Neural cell (in vitro differentiated cells): ENCODE results near the gene APCDD1. TPM values are rescaled to one million over a fixed set of nuclear protein-coding genes. Genes with fewer than 3 reads are reported as not detected.

Experiments used
- H2AFZ ChIP-seq: fragments of 200-600, 300-800 bp; sonication (generic), shearing (Covaris generic); 2 replicates; pipeline ENCODE4 v1.6.0; 2014; ENCODE audit warnings: low read depth, mild to moderate bottlenecking, antibody characterized with exemption, low read length, moderate library complexity
- H3F3A ChIP-seq: fragments of 200-600 bp; shearing (Covaris generic); 2 replicates; pipeline ENCODE4 v1.6.1; 2016; ENCODE audit warnings: mild to moderate bottlenecking, moderate library complexity, mixed read lengths, antibody characterized with exemption, low read length; ENCODE audit not compliant: insufficient read depth, poor library complexity, severe bottlenecking
- H3K27ac ChIP-seq: fragments of 200-600, 300-800 bp; sonication (generic), shearing (Covaris generic); 2 replicates; pipeline ENCODE4 v1.5.1; 2014; ENCODE audit warnings: mild to moderate bottlenecking, low read length, moderate library complexity
- H3K27me3 ChIP-seq: fragments of 300-800, 200-600 bp; sonication (generic), shearing (Covaris generic); 2 replicates; pipeline ENCODE4 v1.6.0; 2014; ENCODE audit warnings: mild to moderate bottlenecking, low read depth, low read length, moderate library complexity; ENCODE audit not compliant: insufficient read depth
- H3K36me3 ChIP-seq: fragments of 300-800, 200-600 bp; sonication (generic), shearing (Covaris generic); 2 replicates; pipeline ENCODE4 v1.5.1; 2014; ENCODE audit warnings: mild to moderate bottlenecking, antibody characterized with exemption, low read length, moderate library complexity; ENCODE audit not compliant: insufficient read depth
- H3K4me2 ChIP-seq: fragments of 300-800, 200-600 bp; sonication (generic), shearing (Covaris generic); 2 replicates; pipeline ENCODE4 v1.6.0; 2014; ENCODE audit warnings: mild to moderate bottlenecking, low read length
- H3K4me3 ChIP-seq: fragments of 300-800, 200-600 bp; sonication (generic), shearing (Covaris generic); 2 replicates; pipeline ENCODE4 v1.5.1; 2014; ENCODE audit warnings: mild to moderate bottlenecking, low read length, moderate library complexity
- H3K79me2 ChIP-seq: fragments of 200-600 bp; shearing (Covaris generic); replicated peaks from 2 replicates; pipeline ENCODE4 v1.6.0; 2014; ENCODE audit warnings: mild to moderate bottlenecking, low read length, moderate library complexity; ENCODE audit not compliant: insufficient read depth
- H3K9ac ChIP-seq: fragments of 300-800, 200-600 bp; sonication (generic), shearing (Covaris generic); 2 replicates; pipeline ENCODE4 v1.6.1; 2016; ENCODE audit warnings: mild to moderate bottlenecking, low read length, mixed read lengths
- H3K9me2 ChIP-seq: fragments of 200-600 bp; shearing (Covaris generic); 2 replicates; pipeline ENCODE4 v1.6.1; 2016; ENCODE audit warnings: mild to moderate bottlenecking, low read length, mixed read lengths; ENCODE audit not compliant: insufficient read depth
- H3K9me3 ChIP-seq: fragments of 200-600, 300-800 bp; sonication (generic), shearing (Covaris generic); 2 replicates; pipeline ENCODE4 v1.6.1; 2016; ENCODE audit warnings: mild to moderate bottlenecking, mixed run types, low read length, moderate library complexity, mixed read lengths
- H4K20me1 ChIP-seq: fragments of 200-600 bp; shearing (Covaris generic); 2 replicates; pipeline ENCODE4 v1.6.1; 2016; ENCODE audit warnings: mild to moderate bottlenecking, mixed run types; ENCODE audit not compliant: insufficient read depth
- EP300 ChIP-seq: fragments of 450-650 bp; conservative IDR thresholded peaks from 2 replicates; pipeline ENCODE4 v1.6.1; 2014; ENCODE audit warnings: antibody characterized with exemption, mild to moderate bottlenecking, moderate library complexity; ENCODE audit not compliant: poor library complexity, severe bottlenecking
- EZH2 ChIP-seq: fragments of 200-600, 300-800 bp; shearing (Covaris generic), sonication (generic); IDR thresholded peaks from 2 replicates; pipeline ENCODE4 v1.6.1; 2014; ENCODE audit warnings: antibody characterized with exemption, low read length, borderline replicate concordance, mild to moderate bottlenecking; ENCODE audit not compliant: insufficient read depth, poor library complexity, severe bottlenecking
- MXI1 ChIP-seq: fragments of 450-650 bp; conservative IDR thresholded peaks from 2 replicates; pipeline ENCODE4 v1.6.1; 2014; ENCODE audit warnings: antibody characterized with exemption, mild to moderate bottlenecking; ENCODE audit not compliant: poor library complexity, severe bottlenecking
- POLR2AphosphoS5 ChIP-seq: IDR thresholded peaks from 2 replicates; pipeline ENCODE4 v1.6.1; 2012
- RAD21 ChIP-seq: fragments of 450-650 bp; conservative IDR thresholded peaks from 2 replicates; pipeline ENCODE4 v1.6.1; 2014; ENCODE audit warnings: antibody characterized with exemption, mild to moderate bottlenecking, moderate library complexity
- REST ChIP-seq: IDR thresholded peaks from 2 replicates; pipeline ENCODE4 v1.6.1; 2012; ENCODE audit warnings: borderline replicate concordance
- SMC3 ChIP-seq: fragments of 450-650 bp; conservative IDR thresholded peaks from 2 replicates; pipeline ENCODE4 v1.6.1; 2014; ENCODE audit warnings: antibody characterized with exemption, mild to moderate bottlenecking, moderate library complexity; ENCODE audit not compliant: poor library complexity
- TAF1 ChIP-seq: IDR thresholded peaks from 2 replicates; pipeline ENCODE4 v1.6.1; 2012; ENCODE audit warnings: low read depth
- polyA plus RNA-seq: library from polyadenylated mRNA; depleted of rRNA; stranded (reverse); fragments of >200 nt; gene quantifications from 2 replicates; pipeline ENCODE4 v1.2.3, GENCODE V29; 2014
- TF ChIP-seq, protein P1 (sequence below): fragments of 450-650 bp; IDR thresholded peaks from 2 replicates; pipeline ENCODE4 v1.5.1; 2014; ENCODE audit warnings: antibody characterized with exemption, mild to moderate bottlenecking, moderate library complexity; ENCODE audit not compliant: poor library complexity, severe bottlenecking

Gene APCDD1
- polyA plus RNA-seq, 1 donor from 2014 or later: 0.58 TPM

DNA sequence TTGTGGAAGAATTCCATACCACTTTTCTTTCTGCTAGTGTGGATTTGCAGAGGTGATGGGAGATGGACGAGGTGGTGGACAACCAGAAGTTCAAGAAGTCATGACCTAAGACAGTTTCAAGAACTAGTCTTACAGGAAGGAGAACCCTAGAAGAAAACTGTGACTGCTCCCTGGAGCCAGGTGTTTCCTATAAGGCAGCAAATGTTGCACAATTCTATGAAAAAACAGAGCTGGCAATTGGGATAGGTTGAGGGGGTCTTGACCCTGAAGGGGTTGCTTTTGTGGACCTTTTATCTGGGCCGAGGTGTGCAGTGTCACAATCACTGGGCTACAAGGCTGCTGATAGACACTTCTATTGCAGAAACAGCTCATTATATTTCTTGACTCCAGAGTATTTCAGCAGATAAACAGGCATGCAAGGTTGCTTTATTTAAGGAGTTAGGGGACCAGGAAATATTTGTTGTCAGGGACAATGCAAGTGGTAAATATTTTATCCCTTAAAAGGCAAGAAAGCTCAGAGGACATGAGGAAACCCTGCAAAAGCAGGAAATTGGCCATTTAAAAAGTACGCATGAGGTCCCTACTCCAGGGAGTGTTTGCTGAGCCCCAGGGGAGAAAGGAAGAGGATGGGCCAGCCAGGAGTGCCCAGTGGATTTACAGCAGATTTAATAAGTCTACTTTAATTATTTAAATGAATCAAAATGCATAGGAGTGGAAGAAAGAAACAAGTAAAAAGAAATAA is 22.9 kb downstream of the APCDD1 start (continued):
- TF ChIP-seq MXI1: no peak

- Histone ChIP-seq H3K4me2 (no peak overlapping the region), H3K9ac (no peak overlapping the region), H3K79me2 (no peaks in the 10 kb centered on the region), H3F3A (no peaks in the 10 kb centered on the region), H3K36me3 (no peaks in the 10 kb centered on the region), H3K9me2 (no peaks in the 10 kb centered on the region), H3K27me3 (no peaks in the 10 kb centered on the region), H3K27ac (no peak overlapping the region), H3K4me3 (no peak overlapping the region), H2AFZ (no peak overlapping the region), H3K9me3 (no peaks in the 10 kb centered on the region), H4K20me1 (no peaks in the 10 kb centered on the region)
- TF ChIP-seq, protein P1, sequence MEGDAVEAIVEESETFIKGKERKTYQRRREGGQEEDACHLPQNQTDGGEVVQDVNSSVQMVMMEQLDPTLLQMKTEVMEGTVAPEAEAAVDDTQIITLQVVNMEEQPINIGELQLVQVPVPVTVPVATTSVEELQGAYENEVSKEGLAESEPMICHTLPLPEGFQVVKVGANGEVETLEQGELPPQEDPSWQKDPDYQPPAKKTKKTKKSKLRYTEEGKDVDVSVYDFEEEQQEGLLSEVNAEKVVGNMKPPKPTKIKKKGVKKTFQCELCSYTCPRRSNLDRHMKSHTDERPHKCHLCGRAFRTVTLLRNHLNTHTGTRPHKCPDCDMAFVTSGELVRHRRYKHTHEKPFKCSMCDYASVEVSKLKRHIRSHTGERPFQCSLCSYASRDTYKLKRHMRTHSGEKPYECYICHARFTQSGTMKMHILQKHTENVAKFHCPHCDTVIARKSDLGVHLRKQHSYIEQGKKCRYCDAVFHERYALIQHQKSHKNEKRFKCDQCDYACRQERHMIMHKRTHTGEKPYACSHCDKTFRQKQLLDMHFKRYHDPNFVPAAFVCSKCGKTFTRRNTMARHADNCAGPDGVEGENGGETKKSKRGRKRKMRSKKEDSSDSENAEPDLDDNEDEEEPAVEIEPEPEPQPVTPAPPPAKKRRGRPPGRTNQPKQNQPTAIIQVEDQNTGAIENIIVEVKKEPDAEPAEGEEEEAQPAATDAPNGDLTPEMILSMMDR: no peak
- no peak for TF ChIP-seq EZH2
- no peak for TF ChIP-seq SMC3
- TF ChIP-seq POLR2AphosphoS5: no peak
- TF ChIP-seq EP300: no peak
- no peak for TF ChIP-seq RAD21
- TF ChIP-seq REST: no peak
These were observed 23.4 kb downstream of the APCDD1 start for GRCh38 chr18:10477863-10478260.

DNA sequence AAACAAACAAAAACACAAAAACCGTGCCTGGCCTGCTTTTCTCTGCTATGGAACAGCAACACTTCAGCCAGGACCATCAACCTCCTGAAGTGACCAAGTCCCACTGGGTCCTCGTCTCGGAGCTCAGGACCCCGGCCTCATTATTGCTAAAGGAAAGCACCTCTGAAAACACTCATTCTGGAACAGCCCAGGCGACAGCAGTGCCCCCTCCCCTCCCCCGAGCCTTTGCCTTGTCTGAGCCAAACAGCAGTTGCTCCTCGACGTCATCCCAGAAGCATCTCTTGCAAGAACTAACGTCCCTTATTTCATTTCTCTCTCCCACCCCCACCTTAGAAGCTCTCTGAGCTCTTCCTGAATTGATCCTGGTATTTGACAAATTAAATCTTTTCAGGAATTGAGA is 27.4 kb downstream of the APCDD1 start:
- Histone ChIP-seq H3K4me2 (no peak overlapping the region), H3K9me3 (no peaks in the 10 kb centered on the region), H3K27ac (no peak overlapping the region), H3K36me3 (no peaks in the 10 kb centered on the region), H3F3A (no peaks in the 10 kb centered on the region), H4K20me1 (no peaks in the 10 kb centered on the region), H3K9me2 (no peaks in the 10 kb centered on the region), H2AFZ (no peak overlapping the region), H3K4me3 (no peak overlapping the region), H3K79me2 (no peaks in the 10 kb centered on the region), H3K27me3 (no peaks in the 10 kb centered on the region), H3K9ac (no peak overlapping the region)
- TF ChIP-seq POLR2AphosphoS5 (no peak), MXI1 (no peak), RAD21 (no peak), TAF1 (no peak)
- TF ChIP-seq, protein P1: no peak
